ENCODE results near the gene BCKDK. TPM values are rescaled to one million over a fixed set of nuclear protein-coding genes. Genes with fewer than 3 reads are reported as not detected.

The BCKDK gene
- total RNA-seq, 2 experiments from 2014 or later, result 39.0 to 40.4 TPM

DNA sequence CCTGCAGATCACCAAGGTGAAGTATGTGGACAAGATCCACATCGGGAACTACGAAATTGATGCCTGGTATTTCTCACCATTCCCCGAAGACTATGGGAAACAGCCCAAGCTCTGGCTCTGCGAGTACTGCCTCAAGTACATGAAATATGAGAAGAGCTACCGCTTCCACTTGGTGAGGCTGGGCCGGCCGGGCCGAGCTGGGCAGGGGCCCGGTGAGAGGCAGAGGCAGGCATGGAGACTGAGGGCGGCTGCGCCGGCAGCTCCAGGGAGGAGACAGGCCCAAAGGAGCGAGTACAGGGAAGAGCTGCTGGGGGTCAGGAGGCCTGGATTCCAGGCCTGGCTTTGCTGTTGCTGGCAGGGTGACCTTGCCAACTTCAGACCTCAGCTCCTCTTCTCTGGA is 19.0 kb downstream of the BCKDK start:
- Histone ChIP-seq H3K4me2 (ENCODE audit: low read length) (no peak overlapping the region), H3K27ac (ENCODE audit: low read depth, low read length, poor library complexity, severe bottlenecking) (no peak overlapping the region), H2AFZ (ENCODE audit: low read length) (no peak overlapping the region), H3K4me3 (ENCODE audit: low read depth, low read length, poor library complexity, severe bottlenecking) (no peak overlapping the region), H3K4me1 (ENCODE audit: insufficient read depth, low read length, poor library complexity, severe bottlenecking) (no peaks in the 10 kb centered on the region), H3K36me3 (ENCODE audit: insufficient read depth, low read length) (peaks cover 62% of the 10 kb centered on the region), H4K20me1 (ENCODE audit: insufficient read depth, low read length) (no peaks in the 10 kb centered on the region), H3K9me3 (ENCODE audit: low read length) (no peaks in the 10 kb centered on the region), H3K9me2 (ENCODE audit: insufficient read depth, low read length) (no peaks in the 10 kb centered on the region), H3K79me2 (ENCODE audit: insufficient read depth, low read depth, low read length) (no peaks in the 10 kb centered on the region)
- intact Hi-C loops (cut with micrococcal nuclease; ENCODE audit: unreplicated experiment), result no loop called here
- no peak for TF ChIP-seq EZH2phosphoT487 (IDR thresholded peaks at IDR 0.05; ENCODE audit: borderline replicate concordance, low read depth, low read length)
- TF ChIP-seq, protein P1, sequence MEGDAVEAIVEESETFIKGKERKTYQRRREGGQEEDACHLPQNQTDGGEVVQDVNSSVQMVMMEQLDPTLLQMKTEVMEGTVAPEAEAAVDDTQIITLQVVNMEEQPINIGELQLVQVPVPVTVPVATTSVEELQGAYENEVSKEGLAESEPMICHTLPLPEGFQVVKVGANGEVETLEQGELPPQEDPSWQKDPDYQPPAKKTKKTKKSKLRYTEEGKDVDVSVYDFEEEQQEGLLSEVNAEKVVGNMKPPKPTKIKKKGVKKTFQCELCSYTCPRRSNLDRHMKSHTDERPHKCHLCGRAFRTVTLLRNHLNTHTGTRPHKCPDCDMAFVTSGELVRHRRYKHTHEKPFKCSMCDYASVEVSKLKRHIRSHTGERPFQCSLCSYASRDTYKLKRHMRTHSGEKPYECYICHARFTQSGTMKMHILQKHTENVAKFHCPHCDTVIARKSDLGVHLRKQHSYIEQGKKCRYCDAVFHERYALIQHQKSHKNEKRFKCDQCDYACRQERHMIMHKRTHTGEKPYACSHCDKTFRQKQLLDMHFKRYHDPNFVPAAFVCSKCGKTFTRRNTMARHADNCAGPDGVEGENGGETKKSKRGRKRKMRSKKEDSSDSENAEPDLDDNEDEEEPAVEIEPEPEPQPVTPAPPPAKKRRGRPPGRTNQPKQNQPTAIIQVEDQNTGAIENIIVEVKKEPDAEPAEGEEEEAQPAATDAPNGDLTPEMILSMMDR (conservative IDR thresholded peaks at IDR 0.05; ENCODE audit: low read length), result no peak
- POLR2A ChIA-PET, result no interaction called here
- CTCF ChIA-PET (ENCODE audit: unreplicated experiment), result interaction anchor here (0.8 kb wide), 1 partner anchor 15 kb away, joined by 3 read pairs; no protein-coding TSS in a partner anchor
- no TSS peak for BruUV-seq (replicated peaks)
- no peak for DNase-seq (ENCODE audit: low spot score)

DNA sequence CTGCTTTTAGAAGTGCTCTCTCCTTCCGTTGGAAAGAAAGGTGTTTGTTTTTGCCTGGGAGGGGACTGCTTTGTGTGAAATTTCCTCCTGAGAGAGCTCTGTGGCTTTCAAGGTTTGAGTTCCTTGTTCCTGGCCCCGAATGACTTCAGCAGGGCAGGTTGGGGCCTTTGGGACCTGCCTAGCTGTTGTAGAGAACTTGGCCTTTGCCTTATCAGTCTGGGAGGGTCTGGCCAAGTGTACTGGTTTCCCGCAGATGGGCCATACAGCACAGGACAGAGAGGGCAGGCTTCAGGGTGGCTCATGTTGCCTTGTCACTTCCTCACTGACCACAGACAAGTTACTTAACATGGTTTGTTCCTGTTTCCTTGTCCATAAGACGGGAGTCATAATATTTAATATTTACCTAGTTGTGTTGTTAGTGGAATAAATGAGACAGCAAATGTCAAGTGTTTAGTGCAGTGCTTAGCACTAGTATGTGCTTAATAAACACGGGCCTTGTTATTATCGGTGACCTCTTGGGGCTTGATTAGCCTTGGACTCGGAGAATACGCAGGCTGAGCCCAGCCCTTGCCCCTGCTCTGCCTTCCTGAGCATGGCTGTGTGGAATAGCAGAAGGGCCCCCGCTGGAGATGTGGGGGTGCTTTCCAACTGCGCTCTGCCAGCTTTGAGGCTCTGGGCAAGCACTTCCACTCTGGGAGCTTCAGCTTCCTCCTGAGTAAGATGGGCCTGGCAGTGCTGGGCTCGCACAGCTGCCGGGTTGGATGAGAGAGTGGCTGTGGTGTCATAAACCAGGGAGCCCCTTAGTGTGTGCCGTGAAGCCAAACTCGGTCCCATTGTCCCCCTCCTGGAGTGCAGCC is 20.8 kb downstream of the BCKDK start:
- intact Hi-C loops (cut with micrococcal nuclease; ENCODE audit: unreplicated experiment), result no loop called here
- Histone ChIP-seq H4K20me1 (ENCODE audit: insufficient read depth, low read length) (no peaks in the 10 kb centered on the region), H3K9me2 (ENCODE audit: insufficient read depth, low read length) (no peaks in the 10 kb centered on the region), H3K9me3 (ENCODE audit: low read length) (no peaks in the 10 kb centered on the region), H3K79me2 (ENCODE audit: insufficient read depth, low read depth, low read length) (no peaks in the 10 kb centered on the region), H3K4me3 (ENCODE audit: low read depth, low read length, poor library complexity, severe bottlenecking) (no peak overlapping the region), H3K4me1 (ENCODE audit: insufficient read depth, low read length, poor library complexity, severe bottlenecking) (no peaks in the 10 kb centered on the region), H3K27ac (ENCODE audit: low read depth, low read length, poor library complexity, severe bottlenecking) (no peak overlapping the region), H3K36me3 (ENCODE audit: insufficient read depth, low read length) (peaks cover 47% of the 10 kb centered on the region), H2AFZ (ENCODE audit: low read length) (no peak overlapping the region), H3K4me2 (ENCODE audit: low read length) (no peak overlapping the region)
- CTCF ChIA-PET (ENCODE audit: unreplicated experiment), result interaction anchor here (0.6 kb wide), 1 partner anchor 11 kb away, joined by 8 read pairs; the partner anchor contains the start of gene KAT8
- no TSS peak for BruUV-seq (replicated peaks)
- POLR2A ChIA-PET, result interaction anchor here (0.8 to 2.8 kb wide), 2 partner anchors 11 to 13 kb away, joined by 3 to 8 read pairs; partner anchors contain the start of gene KAT8
- DNase-seq (ENCODE audit: low spot score), result no peak
- TF ChIP-seq EZH2phosphoT487 (IDR thresholded peaks at IDR 0.05; ENCODE audit: borderline replicate concordance, low read depth, low read length), result no peak
- TF ChIP-seq, protein P1 (conservative IDR thresholded peaks at IDR 0.05; ENCODE audit: low read length), result no peak
